BLaER1 treated with 17β-estradiol and CSF1 and Interleukin-3, amounts not matched to agents 10 nM and 100 nM (cell line): ENCODE data around the gene GALNTL6.

Experiments
- H3K27ac ChIP-seq, 11 experiments: shearing (Covaris generic); formaldehyde crosslinking; 2 replicates each; pipeline ENCODE4 v1.8.1; 2022
- H3K27me3 ChIP-seq, 11 experiments: shearing (Covaris generic); formaldehyde crosslinking; 2 replicates each; pipeline ENCODE4 v1.8.1; 2022
- H3K36me3 ChIP-seq, 11 experiments: shearing (Covaris generic); formaldehyde crosslinking; 2 replicates each; pipeline ENCODE4 v1.8.1; 2022
- H3K4me1 ChIP-seq, 10 experiments: shearing (Covaris generic); formaldehyde crosslinking; 2 replicates each; pipeline ENCODE4 v1.8.1; 2022
- H3K4me2 ChIP-seq, 11 experiments: shearing (Covaris generic); formaldehyde crosslinking; 2 replicates each; pipeline ENCODE4 v1.8.1; 2022
- H3K4me3 ChIP-seq, 10 experiments: shearing (Covaris generic); formaldehyde crosslinking; 2 replicates each; pipeline ENCODE4 v1.8.1; 2022
- H3K9ac ChIP-seq, 11 experiments: shearing (Covaris generic); formaldehyde crosslinking; 2 replicates each; pipeline ENCODE4 v1.8.1; 2022
- H3K9me3 ChIP-seq, 11 experiments: shearing (Covaris generic); formaldehyde crosslinking; replicated peaks in 1 of 11; 2 replicates each; pipeline ENCODE4 v1.8.1; 2022
- H4K20me1 ChIP-seq, 11 experiments: shearing (Covaris generic); formaldehyde crosslinking; 2 replicates each; pipeline ENCODE4 v1.8.1; 2022
- Cebpa-rat ChIP-seq, 11 experiments: shearing (Covaris generic); IDR thresholded peaks; 2 replicates each; pipeline ENCODE4 v1.8.1; 2022

Gene GALNTL6

GRCh38 chr4:172734555-172734954 is 921.4 kb downstream of the GALNTL6 start:
- H3K4me3 ChIP-seq = no peak overlapping the region
- H3K27me3 ChIP-seq = no peaks in the 10 kb centered on the region
- H3K27ac ChIP-seq = no peak overlapping the region
- no peaks in the 10 kb centered on the region for H3K36me3 ChIP-seq
- no peak overlapping the region for H3K9ac ChIP-seq
- no peaks in the 10 kb centered on the region for H4K20me1 ChIP-seq
- TF ChIP-seq Cebpa-rat (IDR thresholded peaks at IDR 0.05) = no peak
- no peaks in the 10 kb centered on the region for H3K4me1 ChIP-seq
- peaks cover 51 to 66% (median 56%) of the 10 kb centered on the region in 11 experiments for H3K9me3 ChIP-seq
- no peak overlapping the region for H3K4me2 ChIP-seq

- TF ChIP-seq Cebpa-rat (IDR thresholded peaks at IDR 0.05) = no peak
- no peak overlapping the region for H3K27ac ChIP-seq
- peaks cover 51 to 66% (median 56%) of the 10 kb centered on the region in 11 experiments for H3K9me3 ChIP-seq
- no peak overlapping the region for H3K9ac ChIP-seq
- no peak overlapping the region for H3K4me3 ChIP-seq
- H3K36me3 ChIP-seq = no peaks in the 10 kb centered on the region
- no peaks in the 10 kb centered on the region for H3K4me1 ChIP-seq
- H3K4me2 ChIP-seq = no peak overlapping the region
- H4K20me1 ChIP-seq = no peaks in the 10 kb centered on the region
- no peaks in the 10 kb centered on the region for H3K27me3 ChIP-seq
These were observed 922.8 kb downstream of the GALNTL6 start for GRCh38 chr4:172736046-172736445.

GRCh38 chr4:172740434-172740833 is 927.2 kb downstream of the GALNTL6 start:
- no peak overlapping the region for H3K4me2 ChIP-seq
- peaks cover 25 to 35% (median 28%) of the 10 kb centered on the region in 11 experiments for H3K9me3 ChIP-seq
- no peaks in the 10 kb centered on the region for H3K36me3 ChIP-seq
- no peak overlapping the region for H3K27ac ChIP-seq
- H3K4me3 ChIP-seq = no peak overlapping the region
- H3K9ac ChIP-seq = no peak overlapping the region
- H3K4me1 ChIP-seq = no peaks in the 10 kb centered on the region
- no peaks in the 10 kb centered on the region for H3K27me3 ChIP-seq
- no peaks in the 10 kb centered on the region for H4K20me1 ChIP-seq
- TF ChIP-seq Cebpa-rat (IDR thresholded peaks at IDR 0.05) = no peak

GRCh38 chr4:172750910-172751309 is 937.7 kb downstream of the GALNTL6 start:
- Histone ChIP-seq H3K9ac (no peak overlapping the region), H3K27ac (no peak overlapping the region), H3K4me1 (no peaks in the 10 kb centered on the region), H3K4me3 (no peak overlapping the region), H3K27me3 (no peaks in the 10 kb centered on the region), H4K20me1 (no peaks in the 10 kb centered on the region), H3K36me3 (no peaks in the 10 kb centered on the region), H3K9me3 (peaks cover 0 to 4% (median 0%) of the 10 kb centered on the region in 11 experiments; a peak in 1 of 22 replicates), H3K4me2 (no peak overlapping the region)
- TF ChIP-seq Cebpa-rat (IDR thresholded peaks at IDR 0.05) = no peak

GRCh38 chr4:172751550-172751949 is 938.3 kb downstream of the GALNTL6 start:
- no peak overlapping the region for H3K27ac ChIP-seq
- no peaks in the 10 kb centered on the region for H4K20me1 ChIP-seq
- no peaks in the 10 kb centered on the region for H3K4me1 ChIP-seq
- H3K27me3 ChIP-seq = no peaks in the 10 kb centered on the region
- H3K36me3 ChIP-seq = no peaks in the 10 kb centered on the region
- TF ChIP-seq Cebpa-rat (IDR thresholded peaks at IDR 0.05) = no peak
- no peak overlapping the region for H3K9ac ChIP-seq
- no peak overlapping the region for H3K4me2 ChIP-seq
- H3K4me3 ChIP-seq = no peak overlapping the region
- peaks cover 0 to 4% (median 0%) of the 10 kb centered on the region in 11 experiments; a peak in 1 of 22 replicates for H3K9me3 ChIP-seq

GRCh38 chr4:172758586-172759340 is 945.6 kb downstream of the GALNTL6 start:
- Histone ChIP-seq H3K27me3 (no peaks in the 10 kb centered on the region), H3K9me3 (peaks cover 0 to 14% (median 0%) of the 10 kb centered on the region in 11 experiments; a peak in 3 of 22 replicates), H4K20me1 (no peaks in the 10 kb centered on the region), H3K4me2 (peak overlapping the region in 1 of 11 experiments; percentile 26; a peak in 2 of 22 replicates), H3K4me3 (no peak overlapping the region), H3K4me1 (peaks cover 0 to 10% (median 0%) of the 10 kb centered on the region in 10 experiments; a peak in 2 of 20 replicates), H3K27ac (no peak overlapping the region), H3K36me3 (no peaks in the 10 kb centered on the region), H3K9ac (no peak overlapping the region)
- no peak for TF ChIP-seq Cebpa-rat (IDR thresholded peaks at IDR 0.05)

- Histone ChIP-seq H3K27me3 (no peaks in the 10 kb centered on the region), H3K27ac (no peak overlapping the region), H3K9me3 (peaks cover 0 to 14% (median 0%) of the 10 kb centered on the region in 11 experiments; a peak in 3 of 22 replicates), H4K20me1 (no peaks in the 10 kb centered on the region), H3K36me3 (no peaks in the 10 kb centered on the region), H3K4me3 (no peak overlapping the region), H3K4me2 (no peak overlapping the region), H3K4me1 (peaks cover 0 to 10% (median 0%) of the 10 kb centered on the region in 10 experiments; a peak in 2 of 20 replicates), H3K9ac (no peak overlapping the region)
- TF ChIP-seq Cebpa-rat (IDR thresholded peaks at IDR 0.05) = no peak
These were observed 947.3 kb downstream of the GALNTL6 start for GRCh38 chr4:172760512-172760911.

- H3K27me3 ChIP-seq = no peaks in the 10 kb centered on the region
- peaks cover 0 to 14% (median 0%) of the 10 kb centered on the region in 11 experiments; a peak in 3 of 22 replicates for H3K9me3 ChIP-seq
- no peak for TF ChIP-seq Cebpa-rat (IDR thresholded peaks at IDR 0.05)
- no peak overlapping the region for H3K4me2 ChIP-seq
- H3K27ac ChIP-seq = no peak overlapping the region
- H3K36me3 ChIP-seq = no peaks in the 10 kb centered on the region
- H4K20me1 ChIP-seq = no peaks in the 10 kb centered on the region
- peaks cover 0 to 10% (median 0%) of the 10 kb centered on the region in 10 experiments; a peak in 2 of 20 replicates for H3K4me1 ChIP-seq
- no peak overlapping the region for H3K4me3 ChIP-seq
- H3K9ac ChIP-seq = no peak overlapping the region
These were observed 949.7 kb downstream of the GALNTL6 start for GRCh38 chr4:172762895-172763294.

- no peak for TF ChIP-seq Cebpa-rat (IDR thresholded peaks at IDR 0.05)
- Histone ChIP-seq H3K4me1 (no peaks in the 10 kb centered on the region), H3K9ac (no peak overlapping the region), H3K36me3 (no peaks in the 10 kb centered on the region), H3K9me3 (0 out of 22 replicates have a peak, but pooled peaks cover 0 to 6% (median 0%) of the 10 kb centered on the region in 11 experiments), H4K20me1 (no peaks in the 10 kb centered on the region), H3K4me3 (no peak overlapping the region), H3K27me3 (no peaks in the 10 kb centered on the region), H3K27ac (no peak overlapping the region), H3K4me2 (no peak overlapping the region)
These were observed 957.6 kb downstream of the GALNTL6 start for GRCh38 chr4:172770787-172771186.

- Histone ChIP-seq H3K27ac (no peak overlapping the region), H4K20me1 (no peaks in the 10 kb centered on the region), H3K9me3 (0 out of 22 replicates have a peak, but pooled peaks cover 0 to 6% (median 0%) of the 10 kb centered on the region in 11 experiments), H3K4me3 (no peak overlapping the region), H3K36me3 (no peaks in the 10 kb centered on the region), H3K27me3 (no peaks in the 10 kb centered on the region), H3K9ac (no peak overlapping the region), H3K4me2 (no peak overlapping the region), H3K4me1 (no peaks in the 10 kb centered on the region)
- no peak for TF ChIP-seq Cebpa-rat (IDR thresholded peaks at IDR 0.05)
These were observed 959.6 kb downstream of the GALNTL6 start for GRCh38 chr4:172772781-172773180.
